DND-41 (cell line): ENCODE results near the gene GYPC.

Source experiments
- EZH2 ChIP-seq: IDR thresholded peaks from 3 replicates; pipeline ENCODE4 v1.6.1; 2012; ENCODE audit warnings: borderline replicate concordance, low read depth, mild to moderate bottlenecking, moderate library complexity, low read length, inconsistent platforms; ENCODE audit not compliant: severe bottlenecking
- TF ChIP-seq, protein P1 (sequence below): IDR thresholded peaks from 2 replicates; pipeline ENCODE4 v1.5.1; 2012; ENCODE audit warnings: borderline replicate concordance, low read length, moderate library complexity, mild to moderate bottlenecking; ENCODE audit not compliant: poor library complexity, severe bottlenecking; ENCODE audit errors: extremely low read depth

DNA sequence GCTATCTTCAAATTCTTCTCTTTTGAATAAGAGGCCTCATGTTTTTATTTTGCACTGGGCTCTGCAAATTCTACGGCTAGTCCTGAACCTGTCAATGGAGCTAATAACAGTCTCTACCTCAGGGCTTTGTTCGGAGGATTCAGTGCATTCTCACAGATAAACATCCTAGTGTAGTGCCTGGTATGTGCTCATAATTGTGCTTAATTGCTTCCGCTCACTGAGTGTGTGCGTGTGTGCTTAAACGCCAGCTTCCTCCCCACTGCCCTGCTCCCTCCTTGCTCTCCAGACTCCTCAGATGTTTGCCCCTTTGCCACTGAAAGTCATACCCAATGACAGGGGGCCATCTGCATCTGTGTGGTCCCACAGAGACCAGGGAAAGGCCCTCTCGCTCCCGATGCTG, 6.7 kb downstream of the GYPC start:
- TF ChIP-seq, protein P1, sequence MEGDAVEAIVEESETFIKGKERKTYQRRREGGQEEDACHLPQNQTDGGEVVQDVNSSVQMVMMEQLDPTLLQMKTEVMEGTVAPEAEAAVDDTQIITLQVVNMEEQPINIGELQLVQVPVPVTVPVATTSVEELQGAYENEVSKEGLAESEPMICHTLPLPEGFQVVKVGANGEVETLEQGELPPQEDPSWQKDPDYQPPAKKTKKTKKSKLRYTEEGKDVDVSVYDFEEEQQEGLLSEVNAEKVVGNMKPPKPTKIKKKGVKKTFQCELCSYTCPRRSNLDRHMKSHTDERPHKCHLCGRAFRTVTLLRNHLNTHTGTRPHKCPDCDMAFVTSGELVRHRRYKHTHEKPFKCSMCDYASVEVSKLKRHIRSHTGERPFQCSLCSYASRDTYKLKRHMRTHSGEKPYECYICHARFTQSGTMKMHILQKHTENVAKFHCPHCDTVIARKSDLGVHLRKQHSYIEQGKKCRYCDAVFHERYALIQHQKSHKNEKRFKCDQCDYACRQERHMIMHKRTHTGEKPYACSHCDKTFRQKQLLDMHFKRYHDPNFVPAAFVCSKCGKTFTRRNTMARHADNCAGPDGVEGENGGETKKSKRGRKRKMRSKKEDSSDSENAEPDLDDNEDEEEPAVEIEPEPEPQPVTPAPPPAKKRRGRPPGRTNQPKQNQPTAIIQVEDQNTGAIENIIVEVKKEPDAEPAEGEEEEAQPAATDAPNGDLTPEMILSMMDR, result no peak
- TF ChIP-seq EZH2, result no peak
